ENCODE results near the gene ADGRA1.

Gene ADGRA1

GRCh38 chr10:133055470-133055869, 32.3 kb upstream of the ADGRA1 start:
- H3K4me3 ChIP-seq (ENCODE audit: low read length) = no peak overlapping the region
- TF ChIP-seq, protein P1, sequence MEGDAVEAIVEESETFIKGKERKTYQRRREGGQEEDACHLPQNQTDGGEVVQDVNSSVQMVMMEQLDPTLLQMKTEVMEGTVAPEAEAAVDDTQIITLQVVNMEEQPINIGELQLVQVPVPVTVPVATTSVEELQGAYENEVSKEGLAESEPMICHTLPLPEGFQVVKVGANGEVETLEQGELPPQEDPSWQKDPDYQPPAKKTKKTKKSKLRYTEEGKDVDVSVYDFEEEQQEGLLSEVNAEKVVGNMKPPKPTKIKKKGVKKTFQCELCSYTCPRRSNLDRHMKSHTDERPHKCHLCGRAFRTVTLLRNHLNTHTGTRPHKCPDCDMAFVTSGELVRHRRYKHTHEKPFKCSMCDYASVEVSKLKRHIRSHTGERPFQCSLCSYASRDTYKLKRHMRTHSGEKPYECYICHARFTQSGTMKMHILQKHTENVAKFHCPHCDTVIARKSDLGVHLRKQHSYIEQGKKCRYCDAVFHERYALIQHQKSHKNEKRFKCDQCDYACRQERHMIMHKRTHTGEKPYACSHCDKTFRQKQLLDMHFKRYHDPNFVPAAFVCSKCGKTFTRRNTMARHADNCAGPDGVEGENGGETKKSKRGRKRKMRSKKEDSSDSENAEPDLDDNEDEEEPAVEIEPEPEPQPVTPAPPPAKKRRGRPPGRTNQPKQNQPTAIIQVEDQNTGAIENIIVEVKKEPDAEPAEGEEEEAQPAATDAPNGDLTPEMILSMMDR (IDR thresholded peaks at IDR 0.05; ENCODE audit: insufficient read depth, low read depth, low read length, missing control alignments) = no peak
- DNase-seq (ENCODE audit: low read depth) = no peak

GRCh38 chr10:133056001-133056400, 31.7 kb upstream of the ADGRA1 start:
- no peak for DNase-seq (ENCODE audit: low read depth)
- H3K4me3 ChIP-seq (ENCODE audit: low read length) = no peak overlapping the region
- TF ChIP-seq, protein P1 (IDR thresholded peaks at IDR 0.05; ENCODE audit: insufficient read depth, low read depth, low read length, missing control alignments) = no peak

DNA sequence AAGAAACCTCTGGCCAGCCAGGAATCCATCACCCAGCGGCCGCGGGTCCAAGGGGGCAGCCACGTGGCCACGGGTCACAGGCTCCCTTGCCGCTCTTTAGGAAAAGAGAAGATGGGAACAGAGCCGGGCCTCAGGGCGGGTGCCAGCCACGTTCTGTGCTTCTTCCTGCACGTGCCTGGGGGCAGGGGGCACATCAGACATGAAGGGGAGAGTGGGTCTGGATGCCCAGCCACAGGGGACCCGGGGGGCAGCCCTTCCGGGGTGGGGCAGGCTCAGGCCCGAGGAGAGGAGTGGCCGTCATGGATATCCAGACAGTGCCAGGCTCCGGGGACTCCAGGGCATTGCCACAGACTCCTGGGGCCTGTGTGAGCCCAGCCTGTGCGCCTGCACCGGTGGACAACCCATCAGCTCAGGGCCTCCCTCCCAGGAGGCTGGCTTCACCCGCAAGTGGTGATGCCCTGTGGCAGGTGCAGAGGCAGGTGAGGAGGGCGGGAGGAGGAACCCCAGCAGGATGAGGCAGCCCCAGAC, 31.0 kb upstream of the ADGRA1 start:
- TF ChIP-seq, protein P1 (IDR thresholded peaks at IDR 0.05; ENCODE audit: insufficient read depth, low read depth, low read length, missing control alignments) = no peak
- DNase-seq (ENCODE audit: low read depth) = no peak
- H3K4me3 ChIP-seq (ENCODE audit: low read length) = no peak overlapping the region

DNA sequence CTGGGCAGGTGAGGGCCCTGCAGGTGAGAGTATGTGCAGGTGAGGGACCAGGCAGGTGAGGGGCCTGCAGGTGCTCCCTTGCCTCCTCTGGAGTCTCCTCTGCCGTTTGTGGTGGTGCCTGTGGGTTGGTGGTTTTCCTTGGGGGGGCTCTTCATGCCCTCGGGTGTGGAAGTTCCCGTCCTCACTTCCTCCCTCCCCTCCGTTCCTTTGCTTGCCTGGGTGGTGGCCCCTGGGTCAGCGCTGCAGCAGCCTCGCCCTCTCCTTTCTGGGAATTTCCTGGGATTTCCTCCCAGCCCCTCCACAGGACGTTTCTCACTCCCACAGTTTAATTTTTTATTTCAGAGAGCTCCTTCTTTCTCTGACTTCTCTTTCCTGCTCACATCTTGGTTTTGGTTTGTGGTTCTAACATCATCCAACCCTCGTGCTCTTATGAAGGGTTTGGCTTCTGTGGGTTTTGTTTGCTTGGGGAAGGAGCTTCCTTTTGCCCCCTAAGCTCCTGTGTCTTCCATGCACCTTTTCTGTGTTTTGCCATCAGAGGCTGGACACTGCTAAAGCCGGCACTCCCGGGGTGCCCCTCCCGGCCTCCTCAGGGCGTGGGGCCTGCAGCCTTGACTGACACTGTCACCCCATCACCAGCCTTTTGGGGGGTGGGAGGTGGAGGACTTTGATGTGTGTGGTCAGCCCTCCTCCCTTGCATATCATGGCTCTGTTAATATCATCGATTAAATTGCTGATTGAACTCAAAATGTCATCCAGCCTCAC, 29.2 kb upstream of the ADGRA1 start:
- TF ChIP-seq, protein P1 (IDR thresholded peaks at IDR 0.05; ENCODE audit: insufficient read depth, low read depth, low read length, missing control alignments) = no peak
- DNase-seq (ENCODE audit: low read depth) = no peak
- no peak overlapping the region for H3K4me3 ChIP-seq (ENCODE audit: low read length)

DNA sequence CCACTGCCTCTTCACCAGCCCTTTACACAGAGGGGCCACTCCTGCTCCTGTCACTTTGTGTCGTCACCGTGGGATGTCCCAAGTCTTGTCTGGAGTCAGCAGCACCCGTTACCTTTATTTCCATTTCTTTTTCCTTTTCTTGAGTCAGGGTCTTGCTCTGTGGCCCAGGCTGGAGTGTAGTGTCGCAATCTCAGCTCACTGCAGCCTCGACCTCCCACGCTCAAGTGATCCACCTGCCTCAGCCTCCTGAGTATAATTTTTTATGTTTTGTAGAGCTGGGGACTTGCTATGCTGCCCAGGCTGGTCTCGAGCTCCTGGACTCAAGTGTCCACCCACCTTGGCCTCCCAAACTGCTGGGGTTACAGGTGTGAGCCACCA, 28.6 kb upstream of the ADGRA1 start:
- DNase-seq (ENCODE audit: low read depth) = no peak
- H3K4me3 ChIP-seq (ENCODE audit: low read length) = no peak overlapping the region
- TF ChIP-seq, protein P1 (IDR thresholded peaks at IDR 0.05; ENCODE audit: insufficient read depth, low read depth, low read length, missing control alignments) = no peak

GRCh38 chr10:133059571-133059970, 28.2 kb upstream of the ADGRA1 start:
- no peak for DNase-seq (ENCODE audit: low read depth)
- TF ChIP-seq, protein P1 (IDR thresholded peaks at IDR 0.05; ENCODE audit: insufficient read depth, low read depth, low read length, missing control alignments) = no peak
- H3K4me3 ChIP-seq (ENCODE audit: low read length) = no peak overlapping the region

DNA sequence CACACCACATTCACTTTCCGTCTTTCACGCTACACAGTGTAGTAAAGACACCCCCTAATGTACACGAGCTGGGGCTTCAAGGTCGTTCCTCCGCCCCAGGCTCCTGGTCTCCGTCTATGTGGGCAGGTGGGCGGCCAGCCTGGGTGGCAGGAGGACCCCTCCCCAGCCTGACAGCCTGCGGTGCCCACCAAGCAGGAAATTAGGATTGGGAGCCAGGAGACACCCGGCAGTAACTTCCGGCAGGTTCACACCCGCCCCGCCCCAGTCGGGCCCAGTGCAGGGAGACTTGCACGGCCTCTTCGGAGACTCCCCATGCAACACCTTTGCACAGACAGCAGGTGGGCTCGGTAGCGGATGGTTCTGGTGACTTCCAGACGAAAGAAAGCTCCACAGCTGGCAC, 27.7 kb upstream of the ADGRA1 start:
- TF ChIP-seq, protein P1 (IDR thresholded peaks at IDR 0.05; ENCODE audit: insufficient read depth, low read depth, low read length, missing control alignments) = no peak
- no peak overlapping the region for H3K4me3 ChIP-seq (ENCODE audit: low read length)
- DNase-seq (ENCODE audit: low read depth) = no peak
